OCI-LY7 (cell line): ENCODE measurements around the gene MSLN. TPM values are rescaled to one million over a fixed set of nuclear protein-coding genes. Genes with fewer than 3 reads are reported as not detected.

ENCODE experiments used
- BruUV-seq: library from RNA; stranded (reverse); fragments of 400-500 nt; replicated peaks from 2 replicates; lab custom pipeline; 2021; lab: Mats Ljungman, UMichigan
- CTCF ChIA-PET: fragments of 300-600 bp; sonication (Branson Sonifier 250); formaldehyde crosslinking; loops from one replicate; lab custom pipeline; 2022; ENCODE audit warnings: antibody characterized with exemption; ENCODE audit not compliant: unreplicated experiment; lab: Charles Lee
- POLR2A ChIA-PET: fragments of 300-600 bp; sonication (Branson Sonifier 250); formaldehyde crosslinking; loops from one replicate; lab custom pipeline; 2022; ENCODE audit warnings: antibody characterized with exemption; lab: Charles Lee
- DNase-seq: peaks from one replicate; pipeline ENCODE4 v3.0.0-alpha.2; 2015; ENCODE audit warnings: low spot score
- H2AFZ ChIP-seq: fragments of 200-600 bp; sonication (generic), shearing (Covaris generic); 2 replicates; pipeline ENCODE4 v1.6.1; 2014; ENCODE audit warnings: mild to moderate bottlenecking, antibody characterized with exemption, low read length, moderate library complexity
- H3K27ac ChIP-seq: fragments of 200-600 bp; sonication (generic); 2 replicates; pipeline ENCODE4 v1.5.1; 2014; ENCODE audit warnings: mixed run types, low read depth, mild to moderate bottlenecking, moderate library complexity, low read length, inconsistent platforms; ENCODE audit not compliant: poor library complexity, severe bottlenecking
- H3K36me3 ChIP-seq: fragments of 200-600 bp; sonication (generic); 2 replicates; pipeline ENCODE4 v1.6.1; 2014; ENCODE audit warnings: mild to moderate bottlenecking, antibody characterized with exemption, low read length, moderate library complexity, mixed read lengths; ENCODE audit not compliant: insufficient read depth
- H3K4me1 ChIP-seq: fragments of 200-600 bp; sonication (generic); 2 replicates; pipeline ENCODE4 v1.5.1; 2014; ENCODE audit warnings: mild to moderate bottlenecking, low read length; ENCODE audit not compliant: insufficient read depth, poor library complexity, severe bottlenecking
- H3K4me2 ChIP-seq: fragments of 200-600 bp; sonication (generic); 2 replicates; pipeline ENCODE4 v1.6.1; 2014; ENCODE audit warnings: mild to moderate bottlenecking, low read length
- H3K4me3 ChIP-seq: fragments of 200-600 bp; sonication (generic); 2 replicates; pipeline ENCODE4 v1.5.1; 2014; ENCODE audit warnings: mild to moderate bottlenecking, low read depth, low read length; ENCODE audit not compliant: poor library complexity, severe bottlenecking
- H3K79me2 ChIP-seq: fragments of 200-600 bp; sonication (generic); 2 replicates; pipeline ENCODE4 v1.6.1; 2016; ENCODE audit warnings: low read depth, mild to moderate bottlenecking, low read length, moderate library complexity, mixed read lengths; ENCODE audit not compliant: insufficient read depth
- H3K9me2 ChIP-seq: fragments of 200-600 bp; sonication (generic); 2 replicates; pipeline ENCODE4 v1.6.1; 2016; ENCODE audit warnings: mild to moderate bottlenecking, low read length, mixed read lengths; ENCODE audit not compliant: insufficient read depth
- H3K9me3 ChIP-seq: fragments of 200-600 bp; sonication (generic); 2 replicates; pipeline ENCODE4 v1.6.1; 2014; ENCODE audit warnings: mild to moderate bottlenecking, mixed run types, low read length, mixed read lengths
- H4K20me1 ChIP-seq: fragments of 200-600 bp; sonication (generic); 2 replicates; pipeline ENCODE4 v1.6.1; 2014; ENCODE audit warnings: mild to moderate bottlenecking, antibody characterized with exemption, low read length, moderate library complexity, mixed read lengths; ENCODE audit not compliant: insufficient read depth
- CTCF ChIP-seq: fragments of 200-600 bp; sonication (generic); conservative IDR thresholded peaks from 2 replicates; pipeline ENCODE4 v1.5.1; 2014; ENCODE audit warnings: mild to moderate bottlenecking, antibody characterized with exemption, low read length, moderate library complexity, mixed read lengths
- EZH2phosphoT487 ChIP-seq: fragments of 200-600 bp; sonication (generic); IDR thresholded peaks from 2 replicates; pipeline ENCODE4 v1.6.1; 2018; ENCODE audit warnings: low read depth, borderline replicate concordance, mild to moderate bottlenecking, mixed run types, antibody characterized with exemption, low read length, moderate library complexity, mixed read lengths
- intact Hi-C: fragments of 100-400 bp; cut with micrococcal nuclease; formaldehyde crosslinking; loops from one replicate; pipeline ENCODE4 v1.10.0; 2022; ENCODE audit not compliant: unreplicated experiment
- total RNA-seq, 2 experiments: library from RNA; depleted of rRNA in 1 of 2; stranded (reverse); fragments of >200 nt in 1 of 2; shearing (Covaris generic) in 1 of 2; gene quantifications; 2 replicates each; pipeline ENCODE4 v1.2.3, GENCODE V29; 2014 to 2022

Gene MSLN
- total RNA-seq, 2 experiments from 2014 or later = 0.13 to 0.44 TPM

- peaks cover 11% of the 10 kb centered on the region for H3K4me1 ChIP-seq
- peaks cover 4% of the 10 kb centered on the region for H3K79me2 ChIP-seq
- no peak overlapping the region for H3K4me2 ChIP-seq
- TF ChIP-seq CTCF (no peak), EZH2phosphoT487 (no peak)
- H3K27ac ChIP-seq = no peak overlapping the region
- DNase-seq = no peak
- H2AFZ ChIP-seq = no peak overlapping the region
- BruUV-seq = no TSS peak
- no peaks in the 10 kb centered on the region for H3K9me3 ChIP-seq
- H3K4me3 ChIP-seq = no peak overlapping the region
- H3K36me3 ChIP-seq = peaks cover 74% of the 10 kb centered on the region
- POLR2A ChIA-PET = no interaction called here
- no peaks in the 10 kb centered on the region for H3K9me2 ChIP-seq
- CTCF ChIA-PET = no interaction called here
- intact Hi-C loops = no loop called here
- H4K20me1 ChIP-seq = no peaks in the 10 kb centered on the region
These were observed 33.7 kb downstream of the MSLN start for GRCh38 chr16:794091-794822.

- POLR2A ChIA-PET = no interaction called here
These were observed 34.4 kb downstream of the MSLN start for GRCh38 chr16:794853-795466.

More at GRCh38 chr16:794853-795466, 34.4 kb downstream of the MSLN start:
- BruUV-seq = no TSS peak
- Histone ChIP-seq H3K4me1 (peaks cover 6% of the 10 kb centered on the region), H2AFZ (no peak overlapping the region), H4K20me1 (no peaks in the 10 kb centered on the region), H3K4me2 (no peak overlapping the region), H3K4me3 (no peak overlapping the region), H3K36me3 (peaks cover 67% of the 10 kb centered on the region), H3K27ac (no peak overlapping the region), H3K9me2 (no peaks in the 10 kb centered on the region), H3K9me3 (no peaks in the 10 kb centered on the region), H3K79me2 (no peaks in the 10 kb centered on the region)
- CTCF ChIA-PET = no interaction called here
- TF ChIP-seq CTCF = no peak
- no peak for TF ChIP-seq EZH2phosphoT487
- intact Hi-C loops = no loop called here
- no peak for DNase-seq
